Hepatocyte (in vitro differentiated cells): Measurements from ENCODE around the gene FOXN3. TPM values are rescaled to one million over a fixed set of nuclear protein-coding genes. Genes with fewer than 3 reads are reported as not detected.
A peak's percentile ranks its signal among the peaks of the same experiment; 100 is the strongest.

Experiments used
- DNase-seq: peaks from one replicate; pipeline ENCODE4 v3.0.0-alpha.2; 2016; ENCODE audit warnings: low spot score
- H2AFZ ChIP-seq: fragments of 200-600 bp; sonication (generic); 2 replicates; pipeline ENCODE4 v1.6.0; 2016; ENCODE audit warnings: antibody characterized with exemption, mild to moderate bottlenecking
- H3K27ac ChIP-seq: fragments of 200-600 bp; sonication (generic); 2 replicates; pipeline ENCODE4 v1.5.1; 2016; ENCODE audit warnings: mild to moderate bottlenecking
- H3K27me3 ChIP-seq: fragments of 200-600 bp; sonication (generic); 2 replicates; pipeline ENCODE4 v1.6.1; 2016
- H3K36me3 ChIP-seq: fragments of 200-600 bp; sonication (generic); replicated peaks from 2 replicates; pipeline ENCODE4 v1.5.1; 2016; ENCODE audit warnings: low read depth; ENCODE audit not compliant: insufficient read depth
- H3K4me1 ChIP-seq: fragments of 200-600 bp; sonication (generic); 2 replicates; pipeline ENCODE4 v1.5.1; 2016; ENCODE audit warnings: mild to moderate bottlenecking, moderate library complexity; ENCODE audit not compliant: insufficient read depth
- H3K4me2 ChIP-seq: fragments of 200-600 bp; sonication (generic); 2 replicates; pipeline ENCODE4 v1.6.0; 2016
- H3K4me3 ChIP-seq: fragments of 200-600 bp; sonication (generic); 2 replicates; pipeline ENCODE4 v1.5.1; 2016; ENCODE audit warnings: mild to moderate bottlenecking
- H3K79me2 ChIP-seq: fragments of 200-600 bp; sonication (generic); 2 replicates; pipeline ENCODE4 v1.6.0; 2017; ENCODE audit warnings: mild to moderate bottlenecking
- H3K9me2 ChIP-seq: fragments of 200-600 bp; sonication (generic); replicated peaks from 2 replicates; pipeline ENCODE4 v1.6.0; 2017; ENCODE audit warnings: mild to moderate bottlenecking; ENCODE audit not compliant: insufficient read depth
- H3K9me3 ChIP-seq: fragments of 200-600 bp; sonication (generic); 2 replicates; pipeline ENCODE4 v1.5.1; 2016; ENCODE audit warnings: low read depth, mild to moderate bottlenecking
- H4K20me1 ChIP-seq: fragments of 200-600 bp; sonication (generic); 2 replicates; pipeline ENCODE4 v1.6.0; 2016; ENCODE audit warnings: mild to moderate bottlenecking; ENCODE audit not compliant: insufficient read depth, poor library complexity, severe bottlenecking
- EZH2 ChIP-seq: fragments of 200-600 bp; sonication (generic); IDR thresholded peaks from 2 replicates; pipeline ENCODE4 v1.6.1; 2016; ENCODE audit warnings: antibody characterized with exemption, mild to moderate bottlenecking, borderline replicate concordance
- EZH2phosphoT487 ChIP-seq: fragments of 200-600 bp; sonication (generic); IDR thresholded peaks from one replicate; pipeline ENCODE4 v1.6.1; 2018; ENCODE audit warnings: antibody characterized with exemption, mild to moderate bottlenecking, low read depth, moderate library complexity; ENCODE audit not compliant: unreplicated experiment, severe bottlenecking
- WGBS: methylation state at CpG from one replicate; pipeline ENCODE4 v1.1.6; 2016; ENCODE audit warnings: low lambda C conversion rate; ENCODE audit errors: missing lambda C conversion rate; 5-methylcytosine and 5-hydroxymethylcytosine counted together
- polyA plus RNA-seq: library from polyadenylated mRNA; unstranded; fragments of >200 nt; fragmentation: Nextera tagmentation; extraction: Ambion mirVana; gene quantifications from 2 replicates; pipeline ENCODE4 v1.2.1, GENCODE V29; 2016
- total RNA-seq: library from RNA; depleted of rRNA; stranded (reverse); fragments of >200 nt; gene quantifications from 2 replicates; pipeline ENCODE4 v1.2.3, GENCODE V29; 2014
- TF ChIP-seq, protein P1 (sequence below): fragments of 200-600 bp; sonication (generic); IDR thresholded peaks from 2 replicates; pipeline ENCODE4 v1.5.1; 2016; ENCODE audit warnings: antibody characterized with exemption, mild to moderate bottlenecking; ENCODE audit not compliant: poor library complexity

Gene FOXN3
- total and polyA plus RNA-seq, 2 experiments from 2014 or later, result 42.2 to 47.6 TPM

- H3K27me3 ChIP-seq, result no peaks in the 10 kb centered on the region
- peak overlapping the region; percentile 72 for H3K27ac ChIP-seq
- H3K9me3 ChIP-seq, result no peaks in the 10 kb centered on the region
- no peaks in the 10 kb centered on the region for H3K9me2 ChIP-seq
- peaks cover 33% of the 10 kb centered on the region for H3K4me1 ChIP-seq
- H3K4me2 ChIP-seq, result peak overlapping the region; percentile 40
- no peaks in the 10 kb centered on the region for H4K20me1 ChIP-seq
- WGBS, result 86% methylated on average over 4 of the region's 4 CpGs
- DNase-seq, result no peak
- no peak overlapping the region for H2AFZ ChIP-seq
- H3K79me2 ChIP-seq, result peaks cover 76% of the 10 kb centered on the region
- H3K4me3 ChIP-seq, result no peak overlapping the region
- TF ChIP-seq, protein P1, sequence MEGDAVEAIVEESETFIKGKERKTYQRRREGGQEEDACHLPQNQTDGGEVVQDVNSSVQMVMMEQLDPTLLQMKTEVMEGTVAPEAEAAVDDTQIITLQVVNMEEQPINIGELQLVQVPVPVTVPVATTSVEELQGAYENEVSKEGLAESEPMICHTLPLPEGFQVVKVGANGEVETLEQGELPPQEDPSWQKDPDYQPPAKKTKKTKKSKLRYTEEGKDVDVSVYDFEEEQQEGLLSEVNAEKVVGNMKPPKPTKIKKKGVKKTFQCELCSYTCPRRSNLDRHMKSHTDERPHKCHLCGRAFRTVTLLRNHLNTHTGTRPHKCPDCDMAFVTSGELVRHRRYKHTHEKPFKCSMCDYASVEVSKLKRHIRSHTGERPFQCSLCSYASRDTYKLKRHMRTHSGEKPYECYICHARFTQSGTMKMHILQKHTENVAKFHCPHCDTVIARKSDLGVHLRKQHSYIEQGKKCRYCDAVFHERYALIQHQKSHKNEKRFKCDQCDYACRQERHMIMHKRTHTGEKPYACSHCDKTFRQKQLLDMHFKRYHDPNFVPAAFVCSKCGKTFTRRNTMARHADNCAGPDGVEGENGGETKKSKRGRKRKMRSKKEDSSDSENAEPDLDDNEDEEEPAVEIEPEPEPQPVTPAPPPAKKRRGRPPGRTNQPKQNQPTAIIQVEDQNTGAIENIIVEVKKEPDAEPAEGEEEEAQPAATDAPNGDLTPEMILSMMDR, result no peak
- TF ChIP-seq EZH2, result no peak
- TF ChIP-seq EZH2phosphoT487, result no peak
- H3K36me3 ChIP-seq, result no peaks in the 10 kb centered on the region
These were observed 46.7 kb downstream of the FOXN3 start for GRCh38 chr14:89370381-89370780.

GRCh38 chr14:89369656-89370055, 47.4 kb downstream of the FOXN3 start:
- no peak overlapping the region for H2AFZ ChIP-seq
- peaks cover 3% of the 10 kb centered on the region for H4K20me1 ChIP-seq
- H3K4me2 ChIP-seq, result peak overlapping the region; percentile 43
- H3K9me2 ChIP-seq, result no peaks in the 10 kb centered on the region
- H3K27me3 ChIP-seq, result no peaks in the 10 kb centered on the region
- H3K79me2 ChIP-seq, result peaks cover 76% of the 10 kb centered on the region
- WGBS, result 86% methylated on average over 4 of the region's 4 CpGs
- no peaks in the 10 kb centered on the region for H3K9me3 ChIP-seq
- H3K36me3 ChIP-seq, result no peaks in the 10 kb centered on the region
- TF ChIP-seq, protein P1, result no peak
- TF ChIP-seq EZH2 (no peak), EZH2phosphoT487 (no peak)
- peak overlapping the region; percentile 72 for H3K27ac ChIP-seq
- H3K4me3 ChIP-seq, result no peak overlapping the region
- peaks cover 39% of the 10 kb centered on the region for H3K4me1 ChIP-seq
- no peak for DNase-seq

- Histone ChIP-seq H3K27ac (peak overlapping the region; percentile 72), H3K36me3 (no peaks in the 10 kb centered on the region), H3K27me3 (no peaks in the 10 kb centered on the region), H3K79me2 (peaks cover 76% of the 10 kb centered on the region), H3K9me3 (no peaks in the 10 kb centered on the region), H3K4me3 (no peak overlapping the region), H2AFZ (no peak overlapping the region), H3K9me2 (no peaks in the 10 kb centered on the region), H3K4me2 (peak overlapping the region; percentile 43), H4K20me1 (peaks cover 3% of the 10 kb centered on the region), H3K4me1 (peaks cover 39% of the 10 kb centered on the region)
- DNase-seq, result peak; percentile 69
- TF ChIP-seq EZH2 (no peak), EZH2phosphoT487 (no peak)
- TF ChIP-seq, protein P1, result no peak
- WGBS, result 60% methylated on average over 12 of the region's 12 CpGs
These were observed 48.2 kb downstream of the FOXN3 start for GRCh38 chr14:89368490-89369477.
